ENCODE measurements around the gene TSHZ3.

The TSHZ3 gene

GRCh38 chr19:31352296-31352781, 3.1 kb upstream of the TSHZ3 start:
- no peaks in the 10 kb centered on the region for H3K79me2 ChIP-seq (ENCODE audit: low read length)
- no peak overlapping the region for H2AFZ ChIP-seq (ENCODE audit: low read depth, low read length)
- no peak overlapping the region for H3K4me3 ChIP-seq (ENCODE audit: low read length)
- TF ChIP-seq EZH2phosphoT487 (IDR thresholded peaks at IDR 0.05; ENCODE audit: low read depth) (no peak), CTCF (IDR thresholded peaks at IDR 0.05; ENCODE audit: low read depth, low read length) (no peak)
- no peaks in the 10 kb centered on the region for H3K4me1 ChIP-seq (ENCODE audit: low read length)
- H3K36me3 ChIP-seq (replicated peaks; ENCODE audit: low read depth, low read length): no peaks in the 10 kb centered on the region
- H3K27me3 ChIP-seq (ENCODE audit: low read depth, low read length): no peaks in the 10 kb centered on the region
- H3K9me3 ChIP-seq (ENCODE audit: insufficient read depth, low read length): 0 out of 2 replicates have a peak, but pooled peaks cover 5% of the 10 kb centered on the region
- no peak overlapping the region for H3K27ac ChIP-seq (ENCODE audit: low read length)
- H3K9ac ChIP-seq (ENCODE audit: low read length): no peak overlapping the region
- no peak overlapping the region for H3K4me2 ChIP-seq (ENCODE audit: low read length)
- H4K20me1 ChIP-seq (ENCODE audit: insufficient read depth, low read length): no peaks in the 10 kb centered on the region

- H3K79me2 ChIP-seq (ENCODE audit: low read length): no peaks in the 10 kb centered on the region
- H3K27ac ChIP-seq (ENCODE audit: low read length): no peak overlapping the region
- H3K27me3 ChIP-seq (ENCODE audit: low read depth, low read length): no peaks in the 10 kb centered on the region
- H3K4me3 ChIP-seq (ENCODE audit: low read length): no peak overlapping the region
- TF ChIP-seq EZH2phosphoT487 (IDR thresholded peaks at IDR 0.05; ENCODE audit: low read depth): no peak
- TF ChIP-seq CTCF (IDR thresholded peaks at IDR 0.05; ENCODE audit: low read depth, low read length): no peak
- no peaks in the 10 kb centered on the region for H3K36me3 ChIP-seq (replicated peaks; ENCODE audit: low read depth, low read length)
- H2AFZ ChIP-seq (ENCODE audit: low read depth, low read length): no peak overlapping the region
- H3K4me2 ChIP-seq (ENCODE audit: low read length): no peak overlapping the region
- H3K9me3 ChIP-seq (ENCODE audit: insufficient read depth, low read length): 0 out of 2 replicates have a peak, but pooled peaks cover 5% of the 10 kb centered on the region
- H3K9ac ChIP-seq (ENCODE audit: low read length): no peak overlapping the region
- H3K4me1 ChIP-seq (ENCODE audit: low read length): no peaks in the 10 kb centered on the region
- no peaks in the 10 kb centered on the region for H4K20me1 ChIP-seq (ENCODE audit: insufficient read depth, low read length)
Measured at GRCh38 chr19:31351855-31352195, 2.6 kb upstream of the TSHZ3 start.

- H3K79me2 ChIP-seq (ENCODE audit: low read length): no peaks in the 10 kb centered on the region
- 0 out of 2 replicates have a peak, but pooled peaks cover 5% of the 10 kb centered on the region for H3K9me3 ChIP-seq (ENCODE audit: insufficient read depth, low read length)
- H3K36me3 ChIP-seq (replicated peaks; ENCODE audit: low read depth, low read length): no peaks in the 10 kb centered on the region
- H3K27ac ChIP-seq (ENCODE audit: low read length): no peak overlapping the region
- no peak overlapping the region for H3K4me2 ChIP-seq (ENCODE audit: low read length)
- H2AFZ ChIP-seq (ENCODE audit: low read depth, low read length): no peak overlapping the region
- TF ChIP-seq EZH2phosphoT487 (IDR thresholded peaks at IDR 0.05; ENCODE audit: low read depth): no peak
- TF ChIP-seq CTCF (IDR thresholded peaks at IDR 0.05; ENCODE audit: low read depth, low read length): no peak
- H4K20me1 ChIP-seq (ENCODE audit: insufficient read depth, low read length): no peaks in the 10 kb centered on the region
- no peak overlapping the region for H3K4me3 ChIP-seq (ENCODE audit: low read length)
- H3K9ac ChIP-seq (ENCODE audit: low read length): no peak overlapping the region
- no peaks in the 10 kb centered on the region for H3K27me3 ChIP-seq (ENCODE audit: low read depth, low read length)
- H3K4me1 ChIP-seq (ENCODE audit: low read length): no peaks in the 10 kb centered on the region
Measured at GRCh38 chr19:31351056-31351854, 2.0 kb upstream of the TSHZ3 start.

- H3K27ac ChIP-seq (ENCODE audit: low read length): no peak overlapping the region
Measured at GRCh38 chr19:31350693-31351055, 1.4 kb upstream of the TSHZ3 start.

More at GRCh38 chr19:31350693-31351055, 1.4 kb upstream of the TSHZ3 start:
- H3K4me2 ChIP-seq (ENCODE audit: low read length): no peak overlapping the region
- H3K4me3 ChIP-seq (ENCODE audit: low read length): no peak overlapping the region
- no peak overlapping the region for H3K9ac ChIP-seq (ENCODE audit: low read length)
- H3K4me1 ChIP-seq (ENCODE audit: low read length): no peaks in the 10 kb centered on the region
- no peaks in the 10 kb centered on the region for H3K27me3 ChIP-seq (ENCODE audit: low read depth, low read length)
- H2AFZ ChIP-seq (ENCODE audit: low read depth, low read length): no peak overlapping the region
- TF ChIP-seq CTCF (IDR thresholded peaks at IDR 0.05; ENCODE audit: low read depth, low read length) (no peak), EZH2phosphoT487 (IDR thresholded peaks at IDR 0.05; ENCODE audit: low read depth) (no peak)
- no peaks in the 10 kb centered on the region for H3K79me2 ChIP-seq (ENCODE audit: low read length)
- H4K20me1 ChIP-seq (ENCODE audit: insufficient read depth, low read length): no peaks in the 10 kb centered on the region
- H3K9me3 ChIP-seq (ENCODE audit: insufficient read depth, low read length): 0 out of 2 replicates have a peak, but pooled peaks cover 5% of the 10 kb centered on the region
- H3K36me3 ChIP-seq (replicated peaks; ENCODE audit: low read depth, low read length): no peaks in the 10 kb centered on the region

All from OCI-LY3 (cell line).